ENCODE data around the gene ATG16L1. TPM values are rescaled to one million over a fixed set of nuclear protein-coding genes. Genes with fewer than 3 reads are reported as not detected.

Gene ATG16L1
- total RNA-seq, 3 donors from 2014 or later (not counting 1 experiment from before 2014, with no cell fraction given): 106 to 142 (median 117) TPM

DNA sequence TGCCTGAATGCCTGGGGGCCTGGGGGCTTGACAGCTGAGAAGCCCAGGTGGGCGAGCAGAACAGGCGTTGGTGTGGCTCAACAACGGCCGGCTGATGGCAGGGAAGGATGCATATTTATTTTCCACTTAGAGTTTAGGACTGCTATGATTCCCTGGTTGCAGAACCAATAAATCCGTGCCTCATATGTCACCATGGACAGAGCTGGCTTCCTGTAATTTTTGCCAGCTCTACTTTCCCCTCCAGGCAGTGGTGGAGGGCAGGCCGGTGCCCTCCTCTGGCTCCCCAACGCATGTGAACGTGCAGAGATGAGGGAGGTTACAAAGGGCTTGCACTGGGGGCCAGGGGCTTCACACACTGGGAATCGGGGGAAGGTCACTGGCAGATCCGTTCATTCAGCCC lies 74.3 kb downstream of the ATG16L1 start:
- Mint-ChIP-seq H3K4me3 (no peak overlapping the region), H3K36me3 (no peaks in the 10 kb centered on the region), H3K9me3 (no peaks in the 10 kb centered on the region), H3K4me1 (peaks cover 16 to 37% of the 10 kb centered on the region in 2 donors), H3K27me3 (ENCODE audit: low read depth in 2 of 2) (no peaks in the 10 kb centered on the region), H3K27ac (no peak overlapping the region)
- Histone ChIP-seq H3K27ac (ENCODE audit: low read length) (no peak overlapping the region), H3K36me3 (ENCODE audit: control insufficient read depth, insufficient read depth, low read length) (no peaks in the 10 kb centered on the region), H3K27me3 (ENCODE audit: control insufficient read depth, insufficient read depth, low read length) (no peaks in the 10 kb centered on the region), H3K4me1 (ENCODE audit: control insufficient read depth, insufficient read depth, low read length) (peaks cover 27% of the 10 kb centered on the region), H3K9me3 (ENCODE audit: control insufficient read depth, insufficient read depth, low read length) (no peaks in the 10 kb centered on the region), H3K4me3 (ENCODE audit: low read length) (no peak overlapping the region)
- ATAC-seq (no peak), DNase-seq (no peak)
- intact Hi-C loops (cut with micrococcal nuclease): no loop called here
- 81% methylated on average over 10 of the region's 10 CpGs for WGBS (ENCODE audit: insufficient coverage)
- TF ChIP-seq, protein P1, sequence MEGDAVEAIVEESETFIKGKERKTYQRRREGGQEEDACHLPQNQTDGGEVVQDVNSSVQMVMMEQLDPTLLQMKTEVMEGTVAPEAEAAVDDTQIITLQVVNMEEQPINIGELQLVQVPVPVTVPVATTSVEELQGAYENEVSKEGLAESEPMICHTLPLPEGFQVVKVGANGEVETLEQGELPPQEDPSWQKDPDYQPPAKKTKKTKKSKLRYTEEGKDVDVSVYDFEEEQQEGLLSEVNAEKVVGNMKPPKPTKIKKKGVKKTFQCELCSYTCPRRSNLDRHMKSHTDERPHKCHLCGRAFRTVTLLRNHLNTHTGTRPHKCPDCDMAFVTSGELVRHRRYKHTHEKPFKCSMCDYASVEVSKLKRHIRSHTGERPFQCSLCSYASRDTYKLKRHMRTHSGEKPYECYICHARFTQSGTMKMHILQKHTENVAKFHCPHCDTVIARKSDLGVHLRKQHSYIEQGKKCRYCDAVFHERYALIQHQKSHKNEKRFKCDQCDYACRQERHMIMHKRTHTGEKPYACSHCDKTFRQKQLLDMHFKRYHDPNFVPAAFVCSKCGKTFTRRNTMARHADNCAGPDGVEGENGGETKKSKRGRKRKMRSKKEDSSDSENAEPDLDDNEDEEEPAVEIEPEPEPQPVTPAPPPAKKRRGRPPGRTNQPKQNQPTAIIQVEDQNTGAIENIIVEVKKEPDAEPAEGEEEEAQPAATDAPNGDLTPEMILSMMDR (IDR thresholded peaks at IDR 0.05): no peak

DNA sequence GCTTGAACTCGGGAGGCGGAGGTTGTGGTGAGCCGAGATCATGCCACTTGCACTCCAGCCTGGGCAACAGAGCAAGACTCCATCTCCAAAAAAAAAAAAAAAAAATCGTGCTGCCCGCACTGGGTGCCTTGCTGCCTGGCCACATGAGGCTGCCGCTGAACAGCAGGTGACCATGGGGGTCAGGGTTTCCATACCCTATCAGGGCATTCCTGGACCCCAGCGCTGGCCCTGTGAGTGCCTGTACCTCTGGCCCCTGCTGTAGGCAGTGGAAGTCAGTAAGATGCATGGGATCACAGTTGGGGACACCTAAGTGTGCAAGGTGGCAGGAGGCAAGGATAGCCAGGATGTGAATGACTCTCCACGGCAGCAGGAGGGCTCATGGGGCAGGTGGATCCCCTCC lies 75.0 kb downstream of the ATG16L1 start:
- no peaks in the 10 kb centered on the region for H3K9me3 ChIP-seq (ENCODE audit: control insufficient read depth, insufficient read depth, low read length)
- Mint-ChIP-seq H3K27ac (peak overlapping the region in 1 of 2 donors; percentile 24), H3K4me3 (no peak overlapping the region), H3K4me1 (peaks cover 18 to 40% of the 10 kb centered on the region in 2 donors), H3K9me3 (no peaks in the 10 kb centered on the region), H3K36me3 (no peaks in the 10 kb centered on the region), H3K27me3 (ENCODE audit: low read depth in 2 of 2) (no peaks in the 10 kb centered on the region)
- WGBS (ENCODE audit: insufficient coverage): 91% methylated on average over 8 of the region's 8 CpGs
- TF ChIP-seq, protein P1 (IDR thresholded peaks at IDR 0.05): no peak
- peaks cover 32% of the 10 kb centered on the region for H3K4me1 ChIP-seq (ENCODE audit: control insufficient read depth, insufficient read depth, low read length)
- no peak overlapping the region for H3K4me3 ChIP-seq (ENCODE audit: low read length)
- DNase-seq: no peak
- no peak overlapping the region for H3K27ac ChIP-seq (ENCODE audit: low read length)
- H3K36me3 ChIP-seq (ENCODE audit: control insufficient read depth, insufficient read depth, low read length): no peaks in the 10 kb centered on the region
- no peaks in the 10 kb centered on the region for H3K27me3 ChIP-seq (ENCODE audit: control insufficient read depth, insufficient read depth, low read length)
- no peak for ATAC-seq
- intact Hi-C loops (cut with micrococcal nuclease): no loop called here

DNA sequence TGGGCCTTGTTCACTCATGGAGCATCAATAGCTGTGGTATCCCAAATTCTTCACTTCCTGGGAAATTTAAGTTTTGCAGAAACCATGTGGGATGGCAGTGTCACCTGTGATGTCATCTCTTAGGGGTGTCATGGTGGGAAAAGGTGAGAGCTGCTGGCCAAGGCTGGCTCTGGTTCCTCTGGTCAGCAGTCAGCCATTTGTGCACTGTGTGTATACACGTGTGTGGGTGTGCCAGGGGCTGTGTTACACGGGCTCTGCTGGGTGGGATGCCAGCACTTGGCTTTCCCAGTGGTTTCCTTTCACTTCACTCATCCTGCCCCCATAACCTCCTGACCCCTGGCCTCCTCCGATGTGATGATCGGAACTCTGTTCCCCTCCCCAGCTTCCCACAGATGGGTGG lies 77.4 kb downstream of the ATG16L1 start:
- TF ChIP-seq, protein P1 (IDR thresholded peaks at IDR 0.05): no peak
- DNase-seq (no peak), ATAC-seq (no peak)
- H3K27me3 ChIP-seq (ENCODE audit: control insufficient read depth, insufficient read depth, low read length): no peaks in the 10 kb centered on the region
- Mint-ChIP-seq H3K27me3 (ENCODE audit: low read depth in 2 of 2) (no peaks in the 10 kb centered on the region), H3K36me3 (no peaks in the 10 kb centered on the region), H3K4me3 (no peak overlapping the region), H3K4me1 (peaks cover 27 to 43% of the 10 kb centered on the region in 2 donors), H3K9me3 (no peaks in the 10 kb centered on the region), H3K27ac (peak overlapping the region; percentile 61 to 97)
- no peak overlapping the region for H3K4me3 ChIP-seq (ENCODE audit: low read length)
- intact Hi-C loops (cut with micrococcal nuclease): no loop called here
- 91% methylated on average over 4 of the region's 4 CpGs for WGBS (ENCODE audit: insufficient coverage)
- H3K27ac ChIP-seq (ENCODE audit: low read length): no peak overlapping the region
- H3K36me3 ChIP-seq (ENCODE audit: control insufficient read depth, insufficient read depth, low read length): no peaks in the 10 kb centered on the region
- H3K9me3 ChIP-seq (ENCODE audit: control insufficient read depth, insufficient read depth, low read length): no peaks in the 10 kb centered on the region
- H3K4me1 ChIP-seq (ENCODE audit: control insufficient read depth, insufficient read depth, low read length): peaks cover 43% of the 10 kb centered on the region

DNA sequence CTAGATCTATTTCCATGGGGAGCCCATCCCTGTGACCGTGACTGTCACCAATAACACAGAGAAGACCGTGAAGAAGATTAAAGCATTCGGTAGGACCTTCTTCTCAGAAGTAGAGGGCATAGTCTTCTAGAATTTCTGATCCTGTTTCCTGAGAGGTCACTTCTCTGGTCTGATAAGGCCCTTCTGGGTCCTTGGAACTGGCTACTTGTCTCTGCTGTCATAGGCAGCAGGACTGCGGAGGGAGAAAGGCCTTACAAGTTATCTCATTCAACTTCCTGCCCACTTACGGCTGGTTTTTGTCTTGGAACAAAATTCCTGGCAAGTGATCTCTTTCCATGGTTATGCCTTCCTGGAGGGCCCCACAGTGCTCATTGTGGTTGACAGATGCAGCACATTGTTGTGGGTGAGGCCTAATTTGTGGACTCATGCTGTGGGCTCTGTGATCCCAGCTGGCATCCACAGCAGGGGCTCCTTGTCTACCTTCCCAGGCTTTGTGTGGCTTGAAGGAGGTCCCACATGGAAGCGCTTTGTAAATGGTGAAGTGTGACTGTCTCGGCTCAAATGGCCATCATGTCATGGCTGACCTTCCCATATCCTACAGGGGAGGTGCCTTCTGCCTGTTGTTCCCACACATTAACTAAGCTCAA lies 78.1 kb downstream of the ATG16L1 start:
- Mint-ChIP-seq H3K27me3 (ENCODE audit: low read depth in 2 of 2) (no peaks in the 10 kb centered on the region), H3K27ac (peak overlapping the region; percentile 61 to 97)
- 96% methylated on average over 7 of the region's 7 CpGs for WGBS (ENCODE audit: insufficient coverage)

More for the DNA sequence above, 78.1 kb downstream of the ATG16L1 start:
- TF ChIP-seq, protein P1 (IDR thresholded peaks at IDR 0.05): no peak
- Mint-ChIP-seq H3K9me3 (no peaks in the 10 kb centered on the region), H3K4me1 (peaks cover 33 to 50% of the 10 kb centered on the region in 2 donors), H3K36me3 (no peaks in the 10 kb centered on the region), H3K4me3 (no peak overlapping the region)
- no peak overlapping the region for H3K27ac ChIP-seq (ENCODE audit: low read length)
- H3K27me3 ChIP-seq (ENCODE audit: control insufficient read depth, insufficient read depth, low read length): no peaks in the 10 kb centered on the region
- DNase-seq: no peak
- intact Hi-C loops (cut with micrococcal nuclease): loop anchor here (2.0 to 10.0 kb wide), 2 partner anchors 29 to 55 kb away; no protein-coding TSS in a partner anchor
- no peaks in the 10 kb centered on the region for H3K9me3 ChIP-seq (ENCODE audit: control insufficient read depth, insufficient read depth, low read length)
- H3K4me3 ChIP-seq (ENCODE audit: low read length): no peak overlapping the region
- H3K36me3 ChIP-seq (ENCODE audit: control insufficient read depth, insufficient read depth, low read length): no peaks in the 10 kb centered on the region
- H3K4me1 ChIP-seq (ENCODE audit: control insufficient read depth, insufficient read depth, low read length): peaks cover 50% of the 10 kb centered on the region
- ATAC-seq: no peak

Measured in natural killer cell (primary cell).